ENCODE measurements around the gene SLC25A42. TPM values are rescaled to one million over a fixed set of nuclear protein-coding genes. Genes with fewer than 3 reads are reported as not detected.

Gene SLC25A42
- total RNA-seq, 2 donors from 2014 or later = 18.3 to 22.8 TPM

DNA sequence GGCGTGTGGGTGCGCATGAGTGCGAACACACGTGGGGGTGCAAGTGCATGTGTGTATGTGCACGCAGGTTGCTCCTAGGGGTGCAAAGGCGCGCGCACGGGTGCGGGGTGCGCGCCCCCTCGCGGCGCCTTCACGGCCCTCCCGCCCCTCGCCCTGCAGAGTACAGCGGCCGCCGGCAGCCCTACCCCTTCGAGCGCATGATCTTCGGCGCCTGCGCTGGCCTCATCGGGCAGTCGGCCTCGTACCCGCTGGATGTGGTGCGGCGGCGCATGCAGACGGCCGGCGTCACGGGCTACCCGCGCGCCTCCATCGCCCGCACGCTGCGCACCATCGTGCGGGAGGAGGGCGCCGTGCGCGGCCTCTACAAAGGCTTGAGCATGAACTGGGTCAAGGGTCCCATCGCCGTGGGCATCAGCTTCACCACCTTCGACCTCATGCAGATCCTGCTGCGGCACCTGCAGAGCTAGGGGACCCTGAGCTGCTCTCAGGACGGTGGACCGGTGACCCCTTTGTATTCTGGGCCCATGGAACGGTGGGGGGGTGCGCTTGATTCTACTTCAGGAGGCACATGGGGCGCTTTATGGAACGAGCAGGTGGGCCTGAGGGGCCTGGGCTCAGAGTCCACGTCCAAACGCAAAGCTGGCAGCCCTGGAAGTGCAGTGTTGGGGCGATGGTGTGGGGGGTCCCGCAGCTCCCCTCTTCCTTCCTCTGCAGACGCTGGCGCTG, 46.8 kb downstream of the SLC25A42 start:
- Mint-ChIP-seq H3K27me3 (no peaks in the 10 kb centered on the region), H3K4me3 (no peak overlapping the region), H3K4me1 (ENCODE audit: low read depth in 2 of 2) (peaks cover 0 to 8% of the 10 kb centered on the region in 2 donors), H3K27ac (no peak overlapping the region), H3K36me3 (no peaks in the 10 kb centered on the region), H3K9me3 (no peaks in the 10 kb centered on the region)
- ATAC-seq (peak; percentile 43 to 49), DNase-seq (ENCODE audit: low spot score) (peak; percentile 42)

DNA sequence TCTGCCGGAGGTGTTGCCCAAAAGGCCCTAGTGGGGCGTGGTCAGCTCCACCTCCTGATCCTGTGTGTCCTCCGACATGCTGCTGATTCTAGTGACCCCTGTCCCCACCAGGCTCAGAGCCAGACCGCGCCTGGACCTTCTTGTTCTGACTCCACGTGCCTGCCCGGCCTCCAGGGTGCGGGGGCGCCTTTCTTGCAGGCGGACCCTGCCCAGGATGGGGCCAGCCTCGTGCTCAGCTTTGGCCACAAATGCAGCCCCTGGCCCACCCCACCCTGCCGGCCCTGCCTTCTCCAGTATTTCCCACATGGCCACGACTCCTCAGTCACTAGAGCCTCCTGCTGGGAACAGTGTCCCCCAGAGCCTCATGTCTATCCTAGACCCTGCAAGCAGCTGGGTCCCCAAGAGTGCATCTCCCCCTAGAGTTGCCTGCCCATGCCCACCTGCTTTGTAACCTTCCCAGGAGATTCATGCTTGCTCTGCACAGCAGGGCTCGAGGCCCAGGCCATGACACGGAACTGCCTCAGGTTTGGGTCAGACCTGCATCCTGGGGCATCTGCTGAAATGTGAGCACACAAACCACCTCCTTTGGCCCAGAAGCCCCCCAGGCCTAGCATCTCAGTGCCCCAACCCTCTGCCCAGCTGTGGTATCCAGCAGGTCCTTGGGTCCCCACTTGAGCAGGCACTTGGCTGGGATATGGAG, 47.5 kb downstream of the SLC25A42 start:
- peaks cover 0 to 11% of the 10 kb centered on the region in 2 donors for H3K4me1 Mint-ChIP-seq (ENCODE audit: low read depth in 2 of 2)
- no peaks in the 10 kb centered on the region for H3K9me3 Mint-ChIP-seq
- no peaks in the 10 kb centered on the region for H3K36me3 Mint-ChIP-seq
- DNase-seq (ENCODE audit: low spot score) = peak; percentile 56
- no peak for ATAC-seq
- H3K27ac Mint-ChIP-seq = no peak overlapping the region
- no peaks in the 10 kb centered on the region for H3K27me3 Mint-ChIP-seq
- H3K4me3 Mint-ChIP-seq = no peak overlapping the region

DNA sequence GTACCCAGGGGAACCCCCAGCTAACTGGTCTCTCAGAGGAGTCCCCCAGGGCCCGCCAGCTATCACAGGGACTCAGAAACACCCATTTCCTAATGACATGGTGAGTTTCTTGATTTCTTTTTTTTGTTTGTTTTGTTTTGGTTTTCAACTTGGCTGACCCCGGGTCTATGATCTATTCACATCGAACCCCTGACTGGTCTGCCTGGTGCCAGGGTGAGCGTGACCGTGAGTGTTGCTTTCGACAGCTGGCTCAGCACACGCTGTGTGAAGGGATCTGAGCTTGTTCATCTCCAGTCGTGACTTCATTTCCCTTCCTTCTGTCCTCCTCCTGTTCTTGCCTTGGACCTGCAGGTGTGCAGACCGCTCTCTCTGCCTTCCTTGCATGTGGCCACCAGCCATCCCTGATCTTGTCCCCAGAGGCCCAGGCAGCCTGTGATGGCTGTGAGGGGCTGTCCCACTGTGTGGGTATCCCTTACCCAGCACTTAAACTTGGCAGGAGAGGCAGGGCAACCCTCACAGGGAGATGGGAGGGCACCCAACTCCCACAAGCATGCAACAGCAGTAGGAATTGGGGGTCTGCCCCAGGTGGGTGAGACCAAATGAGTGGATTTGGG, 48.3 kb downstream of the SLC25A42 start:
- no peak overlapping the region for H3K27ac Mint-ChIP-seq
- no peaks in the 10 kb centered on the region for H3K27me3 Mint-ChIP-seq
- no peak for ATAC-seq
- H3K9me3 Mint-ChIP-seq = no peaks in the 10 kb centered on the region
- no peaks in the 10 kb centered on the region for H3K36me3 Mint-ChIP-seq
- peaks cover 0 to 11% of the 10 kb centered on the region in 2 donors for H3K4me1 Mint-ChIP-seq (ENCODE audit: low read depth in 2 of 2)
- H3K4me3 Mint-ChIP-seq = no peak overlapping the region
- DNase-seq (ENCODE audit: low spot score) = peak; percentile 29

DNA sequence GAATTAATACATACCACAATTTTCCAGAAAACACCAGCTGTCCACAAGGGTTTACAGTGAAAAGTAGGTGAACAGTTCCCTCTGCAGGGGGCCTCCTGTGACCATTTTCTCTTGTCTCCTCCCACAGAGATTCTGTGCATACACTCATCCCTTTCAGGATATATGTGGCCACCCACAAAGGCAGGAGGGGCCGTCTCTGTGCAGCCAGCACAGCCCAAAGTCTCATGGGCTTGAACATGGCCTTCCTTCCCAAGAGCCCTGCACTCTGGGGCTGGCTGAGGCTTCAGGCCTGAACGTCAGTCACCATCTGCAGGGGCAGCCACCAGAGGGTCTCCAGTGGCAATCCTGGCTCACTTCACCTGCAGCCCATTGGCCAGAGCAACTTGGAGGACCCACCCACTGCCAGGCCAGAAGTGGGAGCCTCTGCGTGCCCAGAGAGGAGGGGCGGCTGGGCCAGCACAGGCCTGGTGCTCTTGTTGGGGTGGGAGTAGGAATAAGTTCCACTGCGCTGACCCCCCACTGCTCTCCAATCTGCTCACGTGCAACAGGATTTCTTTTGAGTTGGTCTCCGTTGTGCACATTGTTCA, 49.3 kb downstream of the SLC25A42 start:
- Mint-ChIP-seq H3K9me3 (no peaks in the 10 kb centered on the region), H3K36me3 (no peaks in the 10 kb centered on the region), H3K27ac (no peak overlapping the region), H3K4me3 (no peak overlapping the region), H3K27me3 (no peaks in the 10 kb centered on the region), H3K4me1 (ENCODE audit: low read depth in 2 of 2) (peaks cover 0 to 11% of the 10 kb centered on the region in 2 donors)
- peak; percentile 58 for DNase-seq (ENCODE audit: low spot score)
- no peak for ATAC-seq

DNA sequence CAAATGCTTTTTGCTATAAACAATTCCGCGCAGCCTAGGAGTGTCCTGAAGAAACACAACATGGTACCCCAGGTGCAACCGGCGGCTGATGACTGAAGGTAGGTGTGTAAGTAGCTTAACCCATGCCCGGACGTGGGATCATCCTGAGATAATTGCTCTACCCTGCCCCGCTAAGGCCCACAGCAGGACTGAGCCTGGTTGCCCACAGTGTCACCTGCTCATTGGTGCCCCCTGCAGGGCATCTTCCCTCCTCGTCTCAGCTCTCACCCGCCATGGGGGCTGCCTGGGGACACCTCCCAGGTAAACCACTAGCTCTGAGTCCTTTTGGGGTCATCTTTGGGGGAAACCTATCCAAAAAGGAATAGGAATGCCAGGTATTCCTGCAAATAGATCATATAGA, 52.2 kb downstream of the SLC25A42 start:
- peaks cover 0 to 11% of the 10 kb centered on the region in 2 donors for H3K4me1 Mint-ChIP-seq (ENCODE audit: low read depth in 2 of 2)
- H3K9me3 Mint-ChIP-seq = no peaks in the 10 kb centered on the region
- no peaks in the 10 kb centered on the region for H3K27me3 Mint-ChIP-seq
- no peak overlapping the region for H3K27ac Mint-ChIP-seq
- H3K36me3 Mint-ChIP-seq = no peaks in the 10 kb centered on the region
- DNase-seq (ENCODE audit: low spot score) (no peak), ATAC-seq (peak; percentile 60 to 64)
- H3K4me3 Mint-ChIP-seq = no peak overlapping the region

DNA sequence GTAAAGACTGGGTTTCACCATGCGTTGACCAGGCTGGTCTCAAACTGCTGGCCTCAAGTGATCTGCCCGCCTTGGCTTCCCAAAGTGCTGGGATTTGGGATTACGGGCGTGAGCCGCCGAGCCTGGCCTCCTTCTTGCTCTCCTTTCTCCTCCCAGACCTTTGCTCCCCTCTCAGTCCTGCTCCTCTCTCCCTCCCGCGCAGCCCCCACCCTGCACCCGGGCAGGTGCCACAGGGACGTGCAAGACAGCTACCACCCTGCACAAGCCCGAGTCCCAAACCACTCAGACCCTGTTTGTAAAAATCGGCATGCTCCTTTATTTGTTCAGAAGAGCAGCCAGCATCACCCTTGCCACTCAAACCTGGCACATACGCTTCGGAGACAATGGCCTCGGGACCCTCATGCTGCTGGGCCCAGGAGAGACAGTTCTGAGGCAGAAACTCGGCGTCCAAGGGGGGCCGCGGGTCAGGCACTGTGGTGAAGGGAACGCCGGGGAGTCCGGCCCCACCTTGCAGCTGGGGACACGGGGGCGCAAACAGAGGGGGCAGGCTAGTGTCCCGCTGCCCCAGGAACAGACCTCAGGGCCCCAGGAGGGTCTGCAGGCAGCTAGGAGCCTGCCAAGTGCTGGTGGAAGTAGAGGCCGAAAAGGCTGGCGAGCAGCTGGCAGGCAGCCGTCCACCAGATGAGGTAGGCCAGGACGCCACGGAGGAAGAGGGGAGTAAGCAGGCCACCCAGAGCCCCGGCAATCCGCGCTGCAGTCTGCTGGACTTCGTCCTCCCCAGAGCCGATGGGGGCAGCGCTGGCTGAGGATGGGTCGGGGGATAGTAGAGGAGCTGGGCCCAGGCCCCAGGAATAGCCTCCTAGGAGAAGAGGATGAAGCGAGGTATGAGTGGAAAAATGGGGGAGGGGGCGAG, 55.8 kb downstream of the SLC25A42 start:
- peaks cover 5% of the 10 kb centered on the region for H3K9me3 Mint-ChIP-seq
- no peaks in the 10 kb centered on the region for H3K27me3 Mint-ChIP-seq
- peaks cover 2 to 4% of the 10 kb centered on the region in 2 donors for H3K4me1 Mint-ChIP-seq (ENCODE audit: low read depth in 2 of 2)
- peak; percentile 46 for DNase-seq (ENCODE audit: low spot score)
- H3K4me3 Mint-ChIP-seq = no peak overlapping the region
- H3K27ac Mint-ChIP-seq = no peak overlapping the region
- peaks cover 14% of the 10 kb centered on the region for H3K36me3 Mint-ChIP-seq
- peak in 1 of 2 donors; percentile 3 for ATAC-seq

DNA sequence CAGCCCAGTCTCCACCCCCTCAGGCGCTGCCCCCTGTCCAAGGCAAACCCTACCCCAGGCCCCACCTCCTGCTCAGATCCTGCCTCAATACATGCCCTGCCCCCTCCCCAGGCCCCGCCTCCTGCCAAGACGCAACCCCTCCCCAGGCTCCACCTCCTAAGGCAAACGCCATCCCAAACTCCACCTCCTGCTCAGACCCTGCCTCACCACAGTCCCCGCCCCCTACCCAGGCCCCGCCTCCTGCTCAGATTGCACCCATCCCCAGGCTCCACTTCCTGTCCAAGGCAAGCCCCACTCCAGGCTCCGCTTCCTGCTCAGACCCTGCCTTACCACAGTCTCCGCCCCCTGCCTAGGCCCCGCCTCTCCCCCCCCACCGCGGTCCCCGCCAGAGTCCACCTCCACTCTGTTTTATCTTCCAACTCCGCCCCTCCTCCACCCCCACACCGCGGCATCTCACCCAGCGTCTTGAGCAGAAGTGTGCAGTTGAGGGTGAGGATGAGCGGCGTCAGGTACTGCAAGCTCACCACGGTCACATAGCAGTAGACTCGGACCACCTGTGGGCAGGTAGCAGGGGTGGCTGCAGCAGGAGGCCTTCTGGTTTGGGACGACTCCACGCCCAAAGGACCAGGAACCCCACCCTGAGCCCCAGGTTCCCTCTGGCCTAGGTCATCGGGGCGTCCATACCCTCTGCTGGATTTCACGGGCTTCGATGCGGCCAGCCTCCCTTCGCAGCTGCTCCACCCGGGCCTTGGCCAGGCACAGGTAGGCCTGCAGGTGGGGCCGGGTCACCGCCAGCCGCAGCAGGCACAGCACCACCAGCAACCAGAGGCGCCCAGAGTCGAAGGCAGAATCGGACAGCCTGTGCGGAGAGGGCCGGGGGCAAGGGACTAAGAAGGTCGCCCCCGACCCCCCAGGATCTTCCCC, 56.8 kb downstream of the SLC25A42 start:
- Mint-ChIP-seq H3K36me3 (peaks cover 14% of the 10 kb centered on the region), H3K27ac (no peak overlapping the region), H3K27me3 (no peaks in the 10 kb centered on the region), H3K9me3 (peaks cover 5% of the 10 kb centered on the region), H3K4me3 (no peak overlapping the region), H3K4me1 (ENCODE audit: low read depth in 2 of 2) (peaks cover 2 to 4% of the 10 kb centered on the region in 2 donors)
- DNase-seq (ENCODE audit: low spot score) = peak; percentile 61
- peak; percentile 45 to 71 for ATAC-seq

DNA sequence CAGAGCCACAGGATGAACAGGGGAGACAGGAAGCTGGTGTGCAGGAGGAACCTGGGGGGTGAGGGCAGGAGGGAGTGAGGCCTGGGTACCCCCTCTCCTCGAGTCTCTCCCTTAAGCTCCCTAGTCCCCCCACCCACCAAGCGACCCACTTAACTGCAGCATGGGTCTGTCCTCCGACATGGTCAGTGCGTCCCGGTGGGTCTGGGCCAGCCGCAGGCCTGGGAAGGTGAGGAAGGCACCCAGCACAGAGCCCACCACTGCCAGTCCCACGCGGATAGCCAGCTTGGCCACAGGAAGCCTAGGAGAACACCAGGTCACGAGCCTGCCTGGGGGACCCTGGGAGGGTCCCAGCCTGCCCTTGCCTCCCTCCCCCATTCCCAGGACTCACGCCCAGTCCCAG, 57.6 kb downstream of the SLC25A42 start:
- peak; percentile 5 for DNase-seq (ENCODE audit: low spot score)
- Mint-ChIP-seq H3K27me3 (no peaks in the 10 kb centered on the region), H3K4me3 (no peak overlapping the region), H3K36me3 (peaks cover 14% of the 10 kb centered on the region), H3K9me3 (peaks cover 5% of the 10 kb centered on the region), H3K4me1 (ENCODE audit: low read depth in 2 of 2) (peaks cover 0 to 4% of the 10 kb centered on the region in 2 donors), H3K27ac (no peak overlapping the region)
- no peak for ATAC-seq

DNA sequence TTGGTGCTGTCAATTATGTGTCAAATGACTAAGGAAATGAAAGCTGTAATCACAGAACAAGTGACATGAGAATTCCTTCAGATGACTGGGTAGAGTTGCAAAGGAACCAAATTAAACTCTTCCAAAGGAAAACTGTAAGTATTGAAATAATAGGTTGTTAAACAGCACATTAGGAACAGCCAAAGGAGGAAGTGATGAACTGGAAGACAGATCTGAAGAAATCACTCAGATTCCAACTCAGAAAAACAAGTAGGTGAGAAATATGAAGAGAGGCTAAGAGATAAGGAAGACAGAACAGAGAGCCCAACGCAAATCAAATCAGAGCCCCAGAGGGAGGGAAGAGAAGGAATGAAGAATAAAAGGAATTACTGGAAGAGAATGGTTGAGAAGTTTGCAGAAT, 59.1 kb downstream of the SLC25A42 start:
- DNase-seq (ENCODE audit: low spot score) (no peak), ATAC-seq (no peak)
- Mint-ChIP-seq H3K36me3 (peaks cover 14% of the 10 kb centered on the region), H3K4me1 (ENCODE audit: low read depth in 2 of 2) (peaks cover 0 to 4% of the 10 kb centered on the region in 2 donors), H3K27ac (no peak overlapping the region), H3K9me3 (peaks cover 5% of the 10 kb centered on the region), H3K4me3 (no peak overlapping the region), H3K27me3 (no peaks in the 10 kb centered on the region)

DNA sequence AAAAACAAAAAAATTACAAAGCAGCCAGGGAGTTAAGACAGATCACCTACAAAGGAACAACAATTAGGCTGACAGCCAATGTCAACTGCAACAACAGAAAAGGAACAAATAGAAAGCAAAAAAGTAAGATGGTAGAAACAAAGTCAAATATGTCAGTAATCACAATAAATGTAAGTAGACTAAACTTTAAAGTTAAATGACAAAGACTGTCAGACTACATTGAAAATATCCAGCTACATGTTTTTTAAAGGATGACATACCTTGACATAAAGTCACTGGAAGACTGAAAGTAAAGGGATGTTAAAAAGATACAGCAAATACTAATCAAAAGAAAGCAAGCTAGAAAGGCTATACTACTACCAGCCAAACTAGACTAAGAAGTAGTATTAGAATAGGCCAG, 59.6 kb downstream of the SLC25A42 start:
- Mint-ChIP-seq H3K4me3 (no peak overlapping the region), H3K27me3 (no peaks in the 10 kb centered on the region), H3K36me3 (peaks cover 14% of the 10 kb centered on the region), H3K27ac (no peak overlapping the region), H3K9me3 (peaks cover 5% of the 10 kb centered on the region), H3K4me1 (ENCODE audit: low read depth in 2 of 2) (peaks cover 0 to 4% of the 10 kb centered on the region in 2 donors)
- ATAC-seq = no peak
- no peak for DNase-seq (ENCODE audit: low spot score)

DNA sequence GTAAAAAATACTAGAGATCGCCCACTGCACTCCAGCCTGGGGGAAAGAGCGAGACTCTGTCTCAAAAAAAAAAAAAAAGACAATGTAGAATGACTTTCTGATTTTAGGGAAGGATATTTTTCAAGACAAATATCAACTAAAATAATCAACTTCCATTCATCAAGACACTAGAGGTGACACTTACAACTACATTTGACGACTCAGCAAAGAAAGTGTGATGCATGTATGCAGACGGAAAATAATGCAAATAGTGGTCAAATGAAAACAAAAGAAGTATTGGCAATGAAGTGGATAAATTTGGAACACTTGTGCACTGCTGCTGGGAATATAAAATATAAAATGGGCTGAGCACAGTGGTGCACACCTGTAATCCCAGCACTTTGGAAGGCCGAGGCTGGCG, 62.3 kb downstream of the SLC25A42 start:
- DNase-seq (ENCODE audit: low spot score) (no peak), ATAC-seq (no peak)
- Mint-ChIP-seq H3K27ac (no peak overlapping the region), H3K4me1 (ENCODE audit: low read depth in 2 of 2) (peaks cover 0 to 4% of the 10 kb centered on the region in 2 donors), H3K36me3 (peaks cover 14% of the 10 kb centered on the region), H3K4me3 (no peak overlapping the region), H3K9me3 (peaks cover 5% of the 10 kb centered on the region), H3K27me3 (no peaks in the 10 kb centered on the region)

DNA sequence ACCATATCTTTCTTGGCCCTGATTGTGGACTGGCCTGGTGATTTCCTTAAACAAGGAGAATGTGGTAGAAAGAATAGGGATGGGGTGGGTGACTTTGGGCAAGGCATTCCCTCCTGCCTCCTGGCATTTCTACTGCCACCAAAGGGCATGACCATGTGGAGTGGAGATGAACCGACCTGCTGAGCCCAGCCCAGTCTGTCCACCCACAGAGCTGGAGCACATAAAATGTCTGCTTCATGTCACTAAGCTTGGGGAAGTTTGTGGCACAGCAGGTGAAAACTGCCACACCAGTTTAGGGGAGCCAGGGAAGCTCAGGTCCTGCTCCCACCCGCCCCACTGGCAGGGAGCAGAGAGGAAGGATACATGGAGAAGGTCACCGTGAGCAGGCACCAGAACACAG, 68.2 kb downstream of the SLC25A42 start:
- no peaks in the 10 kb centered on the region for H3K36me3 Mint-ChIP-seq
- DNase-seq (ENCODE audit: low spot score) (peak; percentile 48), ATAC-seq (no peak)
- H3K4me3 Mint-ChIP-seq = no peak overlapping the region
- H3K27ac Mint-ChIP-seq = no peak overlapping the region
- H3K9me3 Mint-ChIP-seq = no peaks in the 10 kb centered on the region
- no peaks in the 10 kb centered on the region for H3K27me3 Mint-ChIP-seq
- peaks cover 0 to 7% of the 10 kb centered on the region in 2 donors for H3K4me1 Mint-ChIP-seq (ENCODE audit: low read depth in 2 of 2)

Measured in natural killer cell treated with Interleukin-12 subunit alpha and Interleukin-12 subunit beta and Interleukin-15 and Interleukin-18, amount 100 ng/mL, for 72 hours (primary cell).